ENCODE data around the gene AGR3.

The AGR3 gene

GRCh38 chr7:16891874-16892643, 10.3 kb upstream of the AGR3 start:
- Histone ChIP-seq H3K9me3 (ENCODE audit: control insufficient read depth, insufficient read depth, low read depth, low read length) (no peaks in the 10 kb centered on the region), H3K4me1 (ENCODE audit: control insufficient read depth, insufficient read depth, low read length) (no peaks in the 10 kb centered on the region), H3K36me3 (ENCODE audit: control insufficient read depth in 2 of 2, insufficient read depth in 1 of 2, low read length in 2 of 2) (no peaks in the 10 kb centered on the region), H3K4me3 (ENCODE audit: low read depth, low read length) (no peak overlapping the region), H3K27ac (ENCODE audit: extremely low read depth, low read depth, low read length) (no peak overlapping the region)
- CTCF ChIA-PET, result interaction anchor here (0.5 to 4.3 kb wide), 18 partner anchors 8 to 1454 kb away, joined by 3 to 50 read pairs (median 4); partner anchors contain the start of gene AGR3
- POLR2A ChIA-PET, result no interaction called here
- TF ChIP-seq ZNF132 (tag by site-specific recombination; IDR thresholded peaks at IDR 0.05; ENCODE audit: borderline replicate concordance) (no peak), ZNF555 (tag by site-specific recombination; conservative IDR thresholded peaks at IDR 0.05) (no peak), ZBTB48 (tag by site-specific recombination; IDR thresholded peaks at IDR 0.05) (no peak), ZNF701 (tag by site-specific recombination; IDR thresholded peaks at IDR 0.05) (no peak), CTCF (tag by site-specific recombination; IDR thresholded peaks at IDR 0.05) (no peak), ZNF433 (tag by site-specific recombination; IDR thresholded peaks at IDR 0.05; ENCODE audit: low read depth) (no peak), ZNF707 (tag by site-specific recombination; IDR thresholded peaks at IDR 0.05) (no peak), ZBTB44 (tag by site-specific recombination; IDR thresholded peaks at IDR 0.05) (no peak), ZNF518A (tag by site-specific recombination; conservative IDR thresholded peaks at IDR 0.05; ENCODE audit: low read depth) (no peak), GLIS1 (tag by site-specific recombination; IDR thresholded peaks at IDR 0.05) (no peak), ZNF146 (tag by site-specific recombination; IDR thresholded peaks at IDR 0.05) (no peak), KLF7 (tag by site-specific recombination; IDR thresholded peaks at IDR 0.05; ENCODE audit: borderline replicate concordance) (no peak), ZNF785 (tag by site-specific recombination; IDR thresholded peaks at IDR 0.05) (no peak), INSM2 (tag by site-specific recombination; IDR thresholded peaks at IDR 0.05) (no peak), ZNF398 (tag by site-specific recombination; IDR thresholded peaks at IDR 0.05) (no peak), ZNF221 (tag by site-specific recombination; IDR thresholded peaks at IDR 0.05; ENCODE audit: borderline replicate concordance) (no peak), PBX3 (CRISPR knock-in tag; IDR thresholded peaks at IDR 0.05) (no peak), ZNF449 (tag by site-specific recombination; IDR thresholded peaks at IDR 0.05) (no peak)

Measured in HEK293 (cell line).